ENCODE data around the gene GMPS.
"Not testable (repeated sequence)": the region's sequence is repeated elsewhere in the genome, so short reads cannot be mapped to it uniquely, and the experiment has no call there.

The GMPS gene

DNA sequence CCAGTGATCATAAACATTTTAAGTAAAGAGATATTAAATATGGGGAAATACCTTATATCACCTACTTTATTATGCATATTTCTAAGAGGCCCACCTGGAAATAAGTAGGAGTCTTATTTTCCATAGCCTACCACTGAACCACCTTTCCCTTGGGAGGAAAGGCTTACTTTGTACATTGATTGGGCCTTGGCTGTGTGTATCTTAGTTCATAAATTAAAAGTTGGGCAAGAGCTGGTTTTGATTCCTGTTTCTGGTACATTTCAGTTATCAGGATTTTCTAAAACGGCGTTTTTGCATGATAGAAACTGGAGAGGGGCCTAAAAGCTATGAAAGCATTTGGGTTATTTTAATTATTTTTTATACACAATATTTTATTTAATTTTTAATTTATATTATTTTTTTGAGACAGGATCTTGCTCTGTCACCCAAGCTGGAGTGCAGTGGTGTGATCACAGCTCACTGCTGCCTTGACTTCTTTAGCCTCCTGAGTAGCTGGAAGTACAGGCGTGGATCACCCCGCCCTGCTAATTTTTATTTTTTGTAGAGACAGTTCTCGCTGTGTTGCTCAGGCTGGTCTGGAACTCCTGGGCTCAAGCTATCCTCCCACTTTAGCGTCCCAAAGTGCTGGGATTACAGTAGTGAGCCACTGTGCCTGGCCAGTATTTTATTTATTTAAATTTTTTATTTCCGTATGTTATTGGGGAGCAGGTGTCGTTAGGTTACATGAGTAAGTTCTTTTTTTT lies 2.6 kb downstream of the GMPS start:
- DNase-seq: no peak

DNA sequence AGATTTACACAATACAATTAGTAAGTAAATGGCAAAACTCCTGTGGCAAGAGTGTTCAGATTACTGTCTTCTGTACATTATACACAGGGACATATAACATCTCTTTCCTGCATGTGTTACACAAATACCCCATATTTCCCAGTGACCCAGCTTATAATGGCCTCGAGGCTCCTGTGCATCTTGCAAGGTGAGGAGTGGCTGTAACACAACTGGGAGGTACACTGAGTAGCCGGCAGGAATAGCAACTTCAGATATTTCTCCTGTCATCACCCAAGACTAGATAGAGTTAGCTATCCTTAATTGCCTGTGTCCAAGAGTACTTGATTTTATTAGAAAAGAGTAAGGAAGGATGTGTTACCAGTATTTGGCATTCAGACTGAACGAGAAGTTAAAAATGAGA lies 5.6 kb downstream of the GMPS start:
- no peak for DNase-seq

DNA sequence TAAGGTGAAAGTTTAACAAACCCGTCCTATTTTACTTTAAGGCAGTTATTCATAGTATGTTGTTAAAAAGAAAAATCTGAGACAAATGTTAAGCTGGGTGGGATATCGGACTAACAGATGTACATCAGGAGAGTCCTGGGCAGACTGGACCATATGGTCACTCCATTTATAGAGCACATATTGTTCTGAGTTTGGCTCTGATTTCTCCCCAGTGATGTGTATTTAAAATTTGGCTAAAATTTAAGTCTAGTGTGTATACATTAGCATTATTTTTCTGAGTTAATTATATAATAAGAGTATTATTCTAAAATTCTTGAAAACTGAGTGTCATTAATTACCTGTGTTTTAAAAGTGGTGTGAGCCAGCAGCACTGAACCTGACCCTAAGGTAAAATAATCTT lies 6.1 kb downstream of the GMPS start:
- no peak for DNase-seq

DNA sequence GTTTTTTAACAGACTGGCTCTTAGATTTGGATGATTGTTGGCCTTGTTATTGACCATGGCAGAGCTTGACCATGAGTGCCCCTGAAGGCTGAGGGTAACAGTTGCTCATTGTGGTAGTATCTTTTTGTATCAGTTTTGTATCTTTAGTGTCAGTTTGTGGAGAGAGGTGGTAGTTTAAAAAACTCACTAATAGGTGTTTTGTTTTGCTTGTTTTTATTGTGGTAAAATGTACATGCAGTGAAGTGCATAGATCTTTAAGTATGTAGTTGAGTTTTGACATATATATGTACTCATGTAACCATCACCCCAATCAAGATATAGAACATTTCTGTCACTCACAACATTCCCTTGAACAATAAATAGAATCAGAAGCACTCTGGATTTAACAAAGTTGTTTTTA lies 9.8 kb downstream of the GMPS start:
- DNase-seq: no peak

DNA sequence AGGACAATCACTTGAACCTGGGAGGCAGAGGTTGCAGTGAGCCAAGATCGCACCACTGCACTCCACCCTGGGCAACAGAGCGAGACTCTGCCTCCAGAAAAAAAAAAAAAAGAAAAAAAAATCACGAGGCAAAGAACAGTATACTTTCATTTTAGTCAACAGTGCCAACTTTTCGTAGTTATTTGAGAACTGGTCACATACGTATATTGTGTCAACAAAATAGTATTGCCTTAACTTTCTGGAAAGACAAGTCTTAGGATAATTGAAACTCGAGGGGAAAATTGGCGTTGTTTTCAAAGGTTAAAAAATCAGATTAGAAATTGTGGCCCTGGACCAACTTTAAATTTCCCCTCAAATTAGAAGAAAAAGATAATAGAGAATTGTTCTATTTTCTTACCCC lies 13.8 kb downstream of the GMPS start:
- no peak for DNase-seq

DNA sequence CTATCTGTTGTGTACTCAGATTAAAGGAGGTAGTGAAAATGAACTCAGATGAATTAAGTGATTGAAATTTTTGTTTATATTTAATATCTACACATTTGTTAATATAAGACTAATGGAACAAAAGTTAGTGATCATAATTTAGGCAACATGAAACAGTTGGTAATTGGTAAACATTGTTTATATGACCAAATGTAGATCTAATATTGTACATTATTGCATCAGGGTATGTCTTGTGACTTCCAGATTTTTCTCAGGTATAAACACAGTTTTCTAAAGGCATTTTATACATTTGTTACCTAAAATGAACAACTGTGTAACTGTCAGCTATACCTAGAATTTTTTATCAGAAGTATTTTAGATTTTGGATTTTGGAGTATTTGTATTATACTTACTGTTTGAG lies 14.8 kb downstream of the GMPS start:
- DNase-seq: no peak

DNA sequence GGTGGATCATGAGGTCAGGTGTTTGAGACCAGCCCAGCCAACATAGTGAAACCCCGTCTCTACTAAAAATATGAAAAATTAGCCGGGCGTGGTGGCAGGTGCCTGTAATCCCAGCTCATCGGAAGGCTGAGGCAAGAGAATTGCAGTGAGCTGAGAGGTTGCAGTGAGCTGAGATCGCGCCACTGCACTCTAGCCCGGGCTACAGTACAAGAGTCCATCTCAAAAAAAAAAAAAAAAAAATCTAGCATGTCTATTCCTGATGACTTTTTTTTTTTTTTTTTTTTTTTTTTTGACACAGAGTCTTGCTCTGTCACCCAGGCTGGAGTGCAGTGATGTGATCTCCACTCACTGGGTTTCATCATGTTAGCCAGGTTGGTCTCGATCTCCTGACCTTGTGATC lies 15.9 kb downstream of the GMPS start:
- not testable (repeated sequence) for DNase-seq

DNA sequence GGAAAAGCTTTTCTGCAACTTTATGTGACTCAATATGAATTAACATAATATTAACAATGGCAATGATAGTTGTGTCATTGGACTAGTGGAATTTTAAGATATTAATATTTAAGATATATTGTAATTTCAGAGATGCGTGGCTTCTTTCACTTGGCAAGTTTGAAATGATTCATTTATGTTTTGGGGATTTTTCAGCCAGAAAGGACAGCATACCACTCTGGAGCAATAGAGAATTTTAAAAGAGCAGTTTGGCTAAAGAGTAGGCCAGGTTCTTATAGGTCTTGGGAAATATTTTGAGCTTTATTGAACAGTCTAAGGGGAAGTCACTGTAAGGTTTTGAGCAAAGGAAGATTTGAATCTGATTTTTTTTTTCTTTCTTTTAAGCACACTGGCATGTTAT lies 16.5 kb downstream of the GMPS start:
- no peak for DNase-seq

DNA sequence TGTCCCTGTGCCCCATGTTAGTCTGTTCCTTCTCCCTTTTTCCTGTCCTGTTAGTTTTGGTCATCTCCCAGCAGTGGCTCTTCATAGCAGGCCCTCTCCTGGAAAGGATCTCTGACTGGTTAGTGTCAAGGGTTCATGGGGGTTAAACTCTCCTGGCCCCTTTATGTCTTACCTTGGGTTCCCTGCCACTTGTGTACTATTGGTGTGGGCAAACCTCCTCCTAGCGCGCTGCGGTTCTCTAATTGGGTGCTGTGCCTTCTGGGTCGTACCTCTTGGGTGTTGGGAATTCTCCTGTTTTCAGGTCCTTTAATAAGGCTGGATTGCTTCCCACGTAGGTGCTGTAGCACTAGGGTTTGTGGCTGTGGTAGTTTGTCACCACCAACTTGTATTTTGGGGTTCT lies 18.8 kb downstream of the GMPS start:
- no peak for DNase-seq

DNA sequence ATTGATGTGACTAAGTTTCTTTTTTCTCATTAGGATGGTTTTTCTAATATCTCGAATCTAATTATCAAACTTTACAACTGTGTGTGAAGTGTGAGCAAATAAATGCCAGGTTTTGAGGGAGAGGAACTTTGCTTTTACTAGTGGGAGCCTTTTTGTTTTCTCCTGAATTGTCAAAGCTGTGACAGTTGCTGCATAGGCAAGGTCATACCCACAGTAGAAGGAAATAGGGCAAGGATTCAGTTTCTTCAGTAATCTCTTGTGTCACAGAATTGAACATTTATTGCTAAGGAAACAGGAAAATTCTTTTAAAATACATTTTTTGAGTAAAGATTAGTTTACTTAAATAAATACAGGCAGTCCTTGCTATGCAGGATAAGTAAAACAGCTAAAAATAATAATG lies 19.5 kb downstream of the GMPS start:
- DNase-seq: no peak

DNA sequence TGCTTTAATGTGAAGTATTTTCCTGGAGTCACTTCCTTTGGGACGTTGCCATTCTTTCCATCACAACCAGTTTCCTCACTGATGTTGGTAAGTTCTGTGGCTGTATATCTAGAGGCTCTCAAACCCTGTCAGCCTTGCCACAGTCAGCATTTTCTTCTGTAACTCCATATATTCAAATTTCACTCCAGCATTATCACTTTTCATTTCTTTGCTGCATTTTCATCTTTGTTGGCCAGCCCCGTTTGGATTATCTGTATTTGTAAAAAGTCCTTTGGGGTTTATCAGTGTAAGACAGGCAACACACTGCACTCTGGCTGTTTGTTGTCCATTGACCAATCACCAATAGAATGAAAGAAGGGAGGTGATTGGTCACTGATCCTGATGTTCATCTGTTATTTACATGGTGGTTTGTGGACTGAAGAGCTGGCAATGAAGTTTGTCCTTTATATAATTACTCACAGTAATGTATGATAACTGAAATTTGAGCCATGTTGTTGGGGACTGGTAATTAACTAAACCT lies 20.3 kb downstream of the GMPS start:
- DNase-seq: no peak

DNA sequence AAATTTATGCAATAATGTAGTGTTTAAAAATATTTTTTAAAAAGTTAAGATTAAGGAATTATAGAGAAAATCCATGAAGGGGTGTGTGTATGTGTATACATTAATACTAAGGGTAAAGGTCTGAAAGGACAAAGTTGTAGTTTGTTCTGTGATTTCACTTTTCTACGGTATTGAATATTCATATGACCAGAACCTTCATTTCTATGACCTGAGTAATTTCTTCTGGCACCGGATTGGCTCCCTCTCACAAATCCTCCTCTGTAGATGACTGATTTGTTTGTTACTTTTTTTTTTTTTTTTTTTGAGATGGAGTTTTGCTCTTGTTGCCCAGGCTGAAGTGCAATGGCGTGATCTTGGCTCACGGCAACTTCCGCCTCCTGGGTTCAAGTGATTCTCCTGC lies 20.9 kb downstream of the GMPS start:
- no peak for DNase-seq

DNA sequence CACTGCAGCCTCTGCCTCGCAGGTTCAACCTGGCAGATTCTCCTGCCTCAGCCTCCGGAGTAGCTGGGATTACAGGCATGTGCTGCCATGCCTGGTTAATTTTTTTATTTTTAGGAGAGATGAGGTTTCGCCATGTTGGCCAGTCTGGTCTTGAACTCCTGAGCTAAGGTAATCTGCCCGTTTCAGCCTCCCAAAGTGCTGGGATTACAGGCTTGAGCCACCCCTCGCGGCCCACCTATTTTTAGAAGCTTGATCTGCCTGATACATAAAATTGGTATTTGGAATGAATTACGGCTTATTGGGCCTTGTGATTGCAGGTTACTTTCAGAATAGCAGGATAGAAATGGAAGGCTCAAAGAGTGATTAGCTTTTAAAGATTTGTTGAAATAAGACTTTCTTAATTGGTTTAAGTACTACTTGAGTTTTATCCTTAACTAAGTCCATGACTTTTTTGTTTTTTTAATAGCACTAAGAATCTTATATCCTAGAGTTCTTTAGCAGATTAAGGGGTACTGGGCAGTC lies 25.0 kb downstream of the GMPS start:
- DNase-seq: no peak

DNA sequence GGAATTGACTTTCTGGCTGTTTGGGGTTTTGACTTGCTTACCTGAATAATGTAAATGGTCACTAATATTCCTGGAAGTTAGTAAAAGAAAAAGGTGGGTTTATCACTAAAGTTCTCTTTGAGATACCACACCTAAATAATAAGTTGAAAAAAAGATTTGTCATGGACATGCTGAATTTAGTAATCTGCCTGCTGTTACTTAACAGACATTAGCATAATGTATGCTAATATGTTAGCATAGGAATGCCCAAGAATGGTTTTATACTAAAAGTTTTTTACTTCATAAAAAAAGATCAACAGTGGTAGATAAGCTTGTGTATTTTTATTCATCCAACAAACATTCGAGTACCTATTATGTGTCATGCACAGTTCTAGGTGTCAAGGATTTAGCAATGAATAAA lies 36.5 kb downstream of the GMPS start:
- no peak for DNase-seq

DNA sequence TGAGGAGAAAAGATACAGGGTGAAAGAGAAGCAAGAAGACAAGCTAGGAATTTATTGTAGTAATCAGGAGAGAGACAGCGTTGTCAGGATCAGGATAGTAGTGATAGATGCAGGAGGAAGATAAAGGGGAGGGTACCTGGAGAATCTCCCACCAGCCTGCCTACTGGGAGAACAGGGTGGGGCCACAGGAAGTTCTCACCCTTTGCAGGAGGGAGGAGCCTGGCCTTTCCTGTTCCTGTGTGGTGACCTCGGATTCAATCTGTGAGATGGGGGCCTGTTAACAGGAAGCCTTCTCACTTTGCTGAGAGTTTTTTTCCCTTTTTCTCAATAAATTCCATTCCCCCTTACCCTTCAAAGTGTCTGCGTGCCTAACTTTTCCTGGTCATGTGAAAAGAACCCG lies 37.6 kb downstream of the GMPS start:
- no peak for DNase-seq

DNA sequence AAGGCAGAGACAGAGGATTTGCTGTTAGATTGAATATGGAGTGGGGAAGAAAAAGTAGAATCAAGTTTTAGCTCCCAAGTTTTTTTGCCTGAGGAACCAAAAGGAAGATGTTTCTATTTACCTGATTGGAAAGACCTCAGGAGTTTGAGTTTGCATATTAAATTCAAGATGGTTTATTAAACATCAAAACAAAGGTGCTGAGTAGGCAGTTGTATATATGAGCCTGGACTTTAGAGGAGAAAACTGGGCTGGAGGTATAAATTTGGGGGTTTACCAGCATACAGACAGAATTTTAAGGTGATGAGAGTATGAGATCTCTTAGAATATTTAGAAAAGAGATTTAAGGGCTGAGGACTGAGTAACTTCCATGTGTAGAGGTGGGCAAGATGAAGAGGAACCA lies 38.2 kb downstream of the GMPS start:
- no peak for DNase-seq

DNA sequence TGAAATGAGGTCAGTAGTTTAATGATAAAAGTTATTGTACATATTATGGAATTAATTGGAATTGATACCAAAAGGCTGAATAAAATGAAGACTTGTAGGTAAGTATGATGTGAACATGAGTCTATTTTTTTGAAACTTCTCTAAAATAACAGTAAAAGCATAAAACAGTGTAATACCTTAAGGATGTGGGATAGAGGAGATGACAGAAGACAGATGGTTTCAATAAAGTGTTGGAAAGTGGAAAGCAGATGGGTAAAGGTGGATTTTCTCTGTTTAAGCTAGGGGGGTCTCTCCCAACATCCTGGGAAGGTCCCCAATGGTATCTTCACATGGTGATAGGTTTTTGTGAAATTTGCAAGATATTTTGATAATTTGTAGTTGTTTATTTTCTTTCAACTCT lies 41.6 kb downstream of the GMPS start:
- DNase-seq: no peak

DNA sequence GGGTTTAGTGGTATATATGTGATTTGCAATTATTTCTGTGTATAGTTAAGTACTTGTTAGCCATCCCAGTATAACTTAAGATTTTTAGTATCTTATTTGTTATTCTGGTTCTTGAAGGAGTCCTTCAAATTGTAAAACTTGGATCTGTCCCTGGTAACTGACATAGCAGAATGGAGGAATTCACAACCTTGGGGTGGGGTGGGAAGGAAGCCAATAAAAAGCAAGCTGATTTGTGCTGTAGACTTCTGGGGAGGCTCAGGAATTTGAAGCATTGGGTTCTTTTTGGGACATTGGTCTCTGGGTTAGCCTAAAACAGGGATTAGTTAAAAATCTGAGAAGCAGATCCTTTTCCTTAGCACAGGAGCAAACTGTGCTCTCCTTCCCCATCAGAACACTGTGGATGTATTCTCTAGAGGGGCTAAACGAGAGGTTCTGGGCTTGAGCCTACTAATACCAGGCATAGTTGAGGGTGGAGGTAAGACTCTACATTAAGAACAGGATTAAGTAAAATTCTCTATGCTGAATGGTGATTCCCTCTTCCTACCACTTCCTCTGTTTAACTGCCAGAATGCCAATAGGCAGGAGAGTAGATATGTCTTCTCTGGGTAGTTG lies 42.2 kb downstream of the GMPS start:
- no peak for DNase-seq

DNA sequence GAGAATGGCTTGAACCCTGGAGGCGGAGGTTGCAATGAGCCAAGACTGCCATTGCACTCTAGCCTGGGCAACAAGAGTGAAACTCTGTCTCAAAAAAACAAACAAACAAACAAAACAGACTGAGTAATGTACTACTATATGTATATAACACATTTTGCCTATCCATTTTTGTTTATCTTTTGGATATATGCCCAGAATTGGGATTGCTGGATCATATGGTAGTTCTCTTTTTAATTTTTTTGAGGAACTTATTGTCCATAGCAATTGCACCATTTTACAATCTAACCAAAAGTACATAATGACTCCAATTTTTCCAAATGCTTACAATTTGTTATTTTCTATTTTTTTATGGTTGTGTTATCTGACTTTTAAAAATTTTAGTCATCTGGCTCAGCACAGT lies 47.3 kb downstream of the GMPS start:
- DNase-seq: no peak

DNA sequence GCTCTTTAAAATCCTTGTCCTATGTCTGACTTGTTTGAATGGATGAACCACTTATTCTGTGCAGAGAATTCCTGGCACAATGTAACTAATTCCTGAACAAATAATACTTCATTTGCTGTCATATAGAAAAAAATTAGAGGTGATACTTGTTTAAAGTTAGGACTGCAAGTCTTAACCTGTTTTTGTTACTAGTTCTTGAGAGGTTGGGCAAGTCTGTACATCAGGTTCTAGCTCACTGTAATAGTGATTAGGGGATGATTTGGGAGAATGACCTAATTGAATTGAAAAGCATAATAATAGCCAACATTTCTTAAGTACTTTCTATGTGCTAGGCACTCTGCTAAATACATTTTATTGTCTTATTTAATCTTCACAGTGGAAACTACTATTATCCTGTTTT lies 49.3 kb downstream of the GMPS start:
- DNase-seq: no peak

DNA sequence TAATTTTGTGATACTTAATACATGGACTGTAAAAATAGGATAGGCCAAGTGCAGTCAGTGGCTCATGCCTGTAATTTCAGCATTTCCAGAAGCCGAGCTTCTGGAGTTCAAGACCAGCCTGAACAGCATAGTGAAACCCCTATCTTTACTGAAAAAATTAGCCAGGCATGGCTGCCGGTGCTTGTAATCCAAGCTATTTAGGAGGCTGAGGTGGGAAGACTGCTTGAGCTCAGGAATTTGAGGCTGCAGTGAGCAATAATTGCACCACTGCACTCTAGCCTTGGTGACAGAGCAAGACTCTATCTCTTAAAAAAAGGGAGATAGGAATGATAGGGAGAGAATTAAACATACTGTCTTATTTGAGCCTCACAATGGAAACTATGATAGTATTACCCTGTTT lies 51.0 kb downstream of the GMPS start:
- DNase-seq: no peak

DNA sequence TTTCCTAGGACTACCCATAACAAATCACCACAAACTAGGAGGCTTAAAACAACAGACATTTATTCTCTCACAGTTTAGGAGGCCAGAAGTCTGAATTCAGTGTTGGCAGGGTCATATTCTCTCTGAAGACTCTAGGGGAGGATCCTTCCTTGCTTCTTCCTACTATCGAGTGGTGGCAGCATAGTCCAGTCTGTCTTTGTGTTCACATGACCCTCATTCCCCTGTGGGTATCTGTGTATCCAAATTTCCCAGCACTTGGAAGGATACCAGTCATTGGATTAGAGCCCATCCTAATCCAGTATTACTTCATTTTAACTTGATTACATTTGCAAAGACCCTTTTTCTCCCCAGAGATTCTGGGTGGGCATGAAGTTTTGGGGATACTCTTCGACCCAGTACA lies 63.8 kb downstream of the GMPS start:
- no peak for DNase-seq

DNA sequence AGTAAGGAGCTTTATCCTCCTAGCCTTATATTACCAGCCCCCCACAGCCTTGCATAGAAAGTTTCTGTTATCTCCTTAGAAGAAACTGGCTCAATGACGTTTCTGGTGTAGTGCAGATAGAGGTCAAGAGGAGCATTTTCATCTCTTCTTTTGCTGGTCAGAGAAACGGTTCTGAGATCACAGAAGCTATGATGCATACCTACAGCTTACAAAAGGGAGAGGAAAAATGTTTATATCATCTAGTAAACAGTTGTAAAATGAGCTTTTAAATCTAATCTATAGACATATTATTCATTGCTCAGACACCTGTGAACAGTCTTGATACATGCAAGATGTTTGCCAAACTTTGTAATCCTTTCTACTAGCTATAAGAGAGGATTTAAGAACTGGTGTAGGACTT lies 68.0 kb downstream of the GMPS start:
- DNase-seq: no peak

DNA sequence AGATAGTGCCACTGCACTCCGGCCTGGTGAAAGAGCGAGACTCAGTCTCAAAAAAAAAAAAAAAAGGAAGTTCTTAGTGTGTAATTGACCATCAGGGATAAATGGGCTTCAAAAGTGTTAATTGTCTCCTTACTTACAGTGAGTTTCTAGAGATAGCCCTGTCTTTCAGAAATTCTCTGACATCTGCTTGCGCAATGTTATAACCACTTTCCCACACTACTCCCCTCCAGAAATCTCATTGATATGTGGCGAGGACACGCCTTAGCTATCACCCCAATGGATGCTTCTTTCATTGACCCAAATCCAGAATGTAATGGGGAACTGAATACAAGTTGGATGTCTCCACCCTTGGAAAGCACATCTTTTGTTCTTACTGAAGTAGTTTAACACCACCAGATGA lies 70.9 kb downstream of the GMPS start:
- DNase-seq: no peak

DNA sequence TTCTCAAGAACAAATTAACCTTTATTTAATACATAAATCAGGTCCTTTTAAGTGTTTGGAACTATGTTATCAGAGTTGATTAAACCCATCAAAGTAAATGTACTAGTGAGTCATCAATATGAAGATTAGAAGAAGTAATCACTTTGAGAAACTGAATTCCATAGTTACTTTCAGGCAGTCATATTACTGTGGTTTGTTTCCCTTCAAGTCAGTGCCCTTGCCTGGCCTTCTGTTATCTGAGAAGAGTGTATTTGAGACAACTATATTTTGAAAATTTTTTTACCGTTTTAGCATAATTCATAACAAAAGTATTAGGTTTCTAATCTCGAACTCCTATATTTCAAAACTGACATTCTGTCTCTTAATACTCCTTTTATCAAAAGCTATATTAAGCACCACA lies 73.6 kb downstream of the GMPS start:
- no peak for DNase-seq

All from NCI-H1930 (cell line).